IPS-18c (cell line): ENCODE data around the gene GSE1.

Source experiments
- H3K4me3 ChIP-seq: 2 replicates; pipeline ENCODE4 v1.7.0; 2013; ENCODE audit warnings: low read depth, mild to moderate bottlenecking, low read length, moderate library complexity; ENCODE audit not compliant: insufficient read depth
- H3K9me3 ChIP-seq: one replicate; pipeline ENCODE4 v1.6.1; 2013; ENCODE audit warnings: mild to moderate bottlenecking, low read length, moderate library complexity; ENCODE audit not compliant: control insufficient read depth, insufficient read depth

Gene GSE1

DNA sequence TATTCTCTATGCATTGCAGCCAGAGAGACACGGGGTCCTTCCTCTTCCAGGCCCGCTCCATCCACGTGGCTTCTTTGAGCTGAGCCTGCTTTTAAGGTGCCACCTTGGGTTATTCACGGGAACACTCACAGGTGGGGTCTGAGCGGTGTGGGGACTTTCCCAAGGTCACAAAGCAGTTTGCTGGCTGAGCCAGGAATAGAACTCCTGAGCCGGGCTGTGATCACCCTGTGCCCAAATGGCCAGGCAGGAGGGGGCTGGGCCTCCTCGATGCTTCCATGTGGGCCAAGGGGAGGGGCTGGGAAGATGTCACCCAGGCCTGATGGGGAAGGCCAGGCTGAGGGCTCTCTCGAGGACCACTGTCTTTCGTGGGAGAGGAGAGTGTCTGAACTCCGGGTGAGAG is 13.0 kb upstream of the GSE1 start:
- Histone ChIP-seq H3K4me3 (no peak overlapping the region), H3K9me3 (no peaks in the 10 kb centered on the region)

DNA sequence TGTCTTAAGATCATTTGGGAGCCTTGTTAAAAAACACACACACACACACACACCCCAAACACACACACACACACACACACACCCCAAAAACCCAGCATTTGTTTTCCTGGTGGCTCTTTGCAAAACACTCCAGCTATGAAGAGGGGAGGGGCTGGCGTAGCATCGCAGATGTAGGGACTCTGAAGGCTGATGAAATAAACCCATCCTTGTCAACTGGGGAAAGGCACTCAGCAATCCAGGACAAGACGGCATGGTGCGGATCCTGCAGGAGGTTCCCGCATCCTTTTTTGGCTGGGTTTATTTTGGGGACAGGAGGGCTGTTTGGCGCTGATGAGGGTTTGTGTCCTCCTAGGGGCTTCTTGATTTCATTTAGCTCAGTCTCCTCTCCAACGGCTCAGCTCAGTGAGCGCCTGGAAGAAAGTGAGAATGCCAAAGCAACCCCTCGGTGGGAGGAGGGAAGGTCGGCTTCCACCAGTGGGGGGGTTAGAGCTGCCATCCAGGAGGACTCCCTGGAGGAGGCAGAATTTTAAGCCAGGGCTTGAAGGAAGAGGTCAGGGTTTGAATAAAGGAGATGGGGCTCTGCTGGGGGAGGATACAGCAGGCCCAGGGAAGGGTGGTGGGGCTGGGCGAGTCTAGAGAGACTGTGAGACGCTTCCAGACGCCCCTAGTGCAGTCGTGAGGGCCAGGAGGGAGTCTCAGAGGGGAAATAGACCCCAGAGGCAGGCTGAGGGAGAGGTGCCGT is 12.4 kb upstream of the GSE1 start:
- Histone ChIP-seq H3K4me3 (no peak overlapping the region), H3K9me3 (no peaks in the 10 kb centered on the region)

DNA sequence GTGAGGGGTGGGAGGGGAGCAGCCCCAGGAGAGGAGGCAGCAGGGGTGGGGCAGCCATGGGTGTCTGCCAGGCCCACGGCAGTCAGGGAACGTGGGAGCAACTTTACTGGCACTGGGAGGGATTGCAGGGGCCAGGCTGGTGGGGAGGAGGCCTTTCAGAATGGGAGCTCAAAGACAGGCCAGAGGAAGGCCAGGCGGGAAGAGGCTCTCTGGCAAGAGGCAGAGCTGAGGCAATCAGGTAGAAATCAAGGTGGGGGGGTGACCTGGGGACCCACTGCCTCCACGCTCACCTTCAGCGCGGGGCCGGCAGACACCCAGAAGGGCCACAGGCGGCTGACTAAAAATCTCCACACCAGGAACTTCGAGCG is 11.9 kb upstream of the GSE1 start:
- Histone ChIP-seq H3K4me3 (no peak overlapping the region), H3K9me3 (no peaks in the 10 kb centered on the region)

DNA sequence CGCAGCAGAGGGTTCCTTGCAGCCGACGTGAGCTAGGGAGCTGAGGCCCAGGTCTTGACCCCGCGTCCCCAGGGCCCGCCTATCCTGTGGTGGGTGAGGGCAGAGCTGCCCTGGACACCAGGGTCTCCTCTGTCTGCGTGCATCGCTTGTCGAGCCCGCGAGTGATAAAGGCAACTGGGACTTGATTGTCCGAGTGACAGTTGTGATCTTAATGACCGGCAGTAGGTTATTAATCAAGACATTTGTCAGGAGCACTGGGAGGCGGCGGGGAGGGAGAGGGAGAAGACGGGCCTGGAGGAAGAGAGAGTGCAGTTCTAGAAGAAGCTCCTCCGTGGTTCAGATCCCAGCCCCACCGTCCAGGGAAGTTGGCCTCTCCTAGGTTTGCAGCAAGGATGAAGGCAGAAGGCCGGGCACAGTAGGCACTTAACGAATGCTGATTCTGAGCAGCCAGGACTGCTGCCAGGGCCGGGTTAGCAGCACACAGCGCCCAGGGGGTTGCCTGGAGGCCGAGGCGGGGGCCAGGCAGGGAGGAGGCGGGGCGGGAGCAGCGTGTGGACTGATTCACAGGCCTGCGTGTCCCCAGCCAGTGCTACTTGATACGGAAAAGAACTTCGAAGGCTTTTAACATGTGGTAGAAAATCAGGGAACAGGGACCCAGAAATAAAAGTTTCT is 11.3 kb upstream of the GSE1 start:
- H3K9me3 ChIP-seq: no peaks in the 10 kb centered on the region
- H3K4me3 ChIP-seq: no peak overlapping the region

DNA sequence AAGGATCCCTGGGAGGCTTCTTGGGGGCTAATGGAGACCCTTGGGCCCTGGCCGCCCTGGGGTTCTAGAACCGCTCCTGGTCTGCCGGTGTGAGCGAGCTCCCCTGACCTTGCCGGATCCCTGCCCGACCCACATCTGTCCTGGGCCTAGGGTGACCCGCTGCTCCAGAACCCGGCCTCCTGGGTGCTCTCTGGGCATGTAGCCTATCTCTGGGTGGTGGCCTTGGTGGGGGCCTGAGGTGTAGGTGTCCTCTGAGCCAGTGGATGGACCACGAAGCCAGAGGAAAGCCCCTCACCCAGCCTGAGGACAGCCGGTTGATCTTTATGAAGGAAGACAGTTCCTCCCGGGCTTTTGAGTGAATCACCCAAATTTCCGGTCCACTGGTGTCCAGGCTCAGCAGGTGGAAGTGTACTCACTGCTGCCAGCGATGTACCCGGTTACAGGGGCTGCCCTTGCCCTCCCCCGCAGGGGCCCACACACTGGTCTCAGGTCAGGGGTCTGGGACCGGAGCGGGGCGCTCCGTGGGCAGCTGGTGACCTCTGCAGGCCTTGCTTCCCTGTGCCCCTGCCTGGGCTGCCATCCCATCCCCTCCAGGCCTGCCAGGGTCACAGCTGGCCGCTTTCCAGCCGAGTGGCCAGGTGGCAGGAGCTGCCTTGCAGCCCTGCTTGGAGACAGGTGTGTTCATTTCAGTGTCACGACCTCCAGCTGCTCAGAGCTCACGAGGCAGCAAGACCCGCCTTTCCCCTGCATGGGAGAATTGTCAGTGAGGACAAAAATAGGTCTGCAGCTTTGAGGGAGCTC is 10.5 kb upstream of the GSE1 start:
- Histone ChIP-seq H3K4me3 (no peak overlapping the region), H3K9me3 (no peaks in the 10 kb centered on the region)

DNA sequence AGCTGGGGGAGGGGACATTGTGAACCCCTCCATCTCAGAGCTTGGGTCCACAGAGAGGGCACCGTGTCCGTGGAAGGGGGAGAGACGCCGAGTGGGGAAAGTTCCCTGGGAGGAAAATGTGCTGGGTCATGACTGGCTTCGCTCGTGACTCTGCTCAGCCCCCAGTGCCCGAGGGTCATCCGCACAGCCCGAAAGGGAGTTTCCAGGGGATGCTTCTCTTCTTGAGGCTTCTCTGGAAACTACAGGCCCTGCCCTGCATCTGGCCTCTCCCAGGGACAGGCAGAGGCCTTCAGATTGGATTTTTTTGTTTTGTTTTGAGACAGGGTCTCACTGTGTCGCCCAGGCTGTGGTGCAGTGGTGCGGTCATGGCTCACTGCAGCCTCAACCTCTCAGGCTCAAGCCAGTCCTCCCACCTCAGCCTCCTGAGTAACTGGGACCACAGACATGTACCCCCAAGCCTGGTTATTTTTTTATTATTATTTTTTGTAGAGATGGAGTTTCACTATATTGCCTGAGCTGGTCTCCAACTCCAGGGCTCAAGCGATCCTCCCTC is 9.8 kb upstream of the GSE1 start:
- no peaks in the 10 kb centered on the region for H3K9me3 ChIP-seq
- H3K4me3 ChIP-seq: no peak overlapping the region

DNA sequence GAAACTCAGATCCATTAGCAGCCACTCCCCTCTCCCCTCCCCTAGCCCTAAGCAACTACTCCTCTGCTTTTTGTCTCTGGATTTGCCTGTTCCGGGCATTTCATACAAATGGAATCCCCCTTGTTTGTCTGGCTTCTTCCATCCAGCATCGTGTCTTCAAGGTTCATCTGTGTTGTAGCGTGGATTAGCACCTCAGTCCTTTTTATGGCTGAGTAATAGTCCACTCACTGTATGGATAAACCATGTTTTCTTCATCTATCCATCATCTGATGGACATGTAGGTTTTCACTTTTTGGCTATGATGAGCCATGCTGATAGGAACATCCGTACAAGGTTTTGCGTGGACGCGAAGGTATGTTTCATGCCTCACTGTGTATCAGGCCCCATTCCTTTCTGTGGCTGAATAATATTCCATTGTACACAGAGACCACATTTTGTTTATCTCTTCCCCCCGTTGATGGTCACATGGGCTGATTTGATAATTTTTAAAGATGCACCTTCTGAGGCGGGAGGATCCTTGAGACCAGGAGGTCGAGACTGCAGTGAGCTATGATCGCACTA is 8.9 kb upstream of the GSE1 start:
- Histone ChIP-seq H3K4me3 (no peak overlapping the region), H3K9me3 (no peaks in the 10 kb centered on the region)

DNA sequence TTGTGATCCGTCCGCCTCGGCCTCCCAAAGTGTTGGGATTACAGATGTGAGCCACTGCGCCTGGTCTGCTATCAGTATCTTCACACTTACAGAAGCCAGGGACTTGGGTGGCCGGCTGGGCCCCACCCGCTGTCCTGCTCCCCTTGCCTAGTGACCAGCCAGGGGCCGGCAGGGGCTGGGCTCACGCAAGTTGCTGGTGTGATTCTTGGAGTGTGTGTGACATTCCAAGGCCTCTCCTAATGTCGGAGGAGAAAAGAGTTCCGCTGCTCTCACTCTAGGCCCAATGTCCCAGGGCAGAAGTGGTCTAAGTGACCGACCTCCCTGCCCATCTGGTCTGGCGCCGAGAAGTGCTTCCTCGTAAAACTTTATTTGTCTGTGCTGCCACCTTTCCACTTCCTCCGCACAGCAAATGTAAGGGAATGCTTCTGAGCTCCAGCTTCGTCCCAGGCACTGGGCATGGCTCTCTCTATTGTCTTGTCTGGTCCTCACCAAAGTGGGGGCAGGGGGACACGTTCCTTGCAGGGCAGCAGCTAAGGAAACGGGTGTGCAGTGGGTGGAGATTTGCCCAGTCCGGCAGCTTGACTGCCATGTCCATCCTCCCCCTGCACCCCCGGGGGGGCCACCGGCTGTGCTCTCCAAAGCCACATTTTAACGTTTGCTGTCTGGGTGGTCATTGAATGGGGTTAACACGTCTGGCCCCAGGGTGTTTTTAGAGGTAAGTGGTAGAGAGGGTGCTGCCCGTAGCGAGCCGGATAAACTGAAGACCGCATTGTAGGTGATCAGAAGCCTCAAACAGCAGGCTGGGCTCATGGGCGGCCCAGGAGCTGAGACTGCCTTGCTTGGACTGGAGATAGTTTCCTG is 7.8 kb upstream of the GSE1 start:
- Histone ChIP-seq H3K4me3 (0 out of 2 replicates have a peak overlapping the region, but pooled peaks have one; percentile 5), H3K9me3 (no peaks in the 10 kb centered on the region)

DNA sequence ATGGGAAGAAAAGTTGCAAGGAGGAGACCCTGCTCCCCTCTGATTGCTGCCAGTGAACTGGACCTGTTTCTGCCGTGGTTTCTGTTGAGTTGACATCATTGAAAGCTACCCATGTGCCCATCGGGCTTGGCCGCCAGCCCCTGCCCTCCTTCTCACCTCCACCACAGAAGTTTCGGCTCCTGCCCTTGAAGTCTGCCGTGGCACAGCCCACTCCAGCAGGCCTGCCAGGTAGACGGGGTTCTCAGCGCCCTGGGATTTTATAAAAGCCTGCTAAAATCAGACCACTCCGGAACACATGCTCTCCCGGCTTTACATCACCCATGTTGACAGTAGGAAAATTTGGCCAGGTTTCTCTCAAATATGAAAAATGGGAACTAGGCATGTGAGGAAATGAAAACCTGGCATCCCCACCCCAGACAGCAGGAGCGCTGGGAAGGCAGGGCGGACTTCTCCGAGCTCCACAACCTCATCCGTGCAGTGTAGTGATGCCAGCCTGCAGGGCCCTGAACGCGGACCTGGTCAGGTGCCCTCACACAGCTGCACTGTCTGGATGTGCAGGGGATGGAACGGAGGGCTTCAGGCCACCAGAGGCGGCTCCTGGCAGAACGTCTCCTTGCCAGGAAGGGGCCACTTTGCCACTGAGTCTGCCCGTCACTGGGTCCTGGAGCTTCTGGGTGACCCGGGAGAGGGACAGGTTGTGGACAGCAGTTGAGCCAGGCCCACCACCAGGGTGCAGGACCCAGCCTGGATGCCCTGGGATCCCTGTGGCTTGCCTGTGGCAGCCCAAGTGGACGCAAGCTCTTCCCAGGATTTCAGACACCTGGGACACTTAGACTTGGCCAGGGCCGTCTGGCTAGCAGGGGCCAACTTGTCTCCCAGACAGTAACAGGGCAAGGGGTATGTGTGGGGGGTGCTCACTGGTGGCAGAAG is 6.9 kb upstream of the GSE1 start:
- no peaks in the 10 kb centered on the region for H3K9me3 ChIP-seq
- peak overlapping the region; percentile 4; the same call in 1 of the 2 replicates for H3K4me3 ChIP-seq

DNA sequence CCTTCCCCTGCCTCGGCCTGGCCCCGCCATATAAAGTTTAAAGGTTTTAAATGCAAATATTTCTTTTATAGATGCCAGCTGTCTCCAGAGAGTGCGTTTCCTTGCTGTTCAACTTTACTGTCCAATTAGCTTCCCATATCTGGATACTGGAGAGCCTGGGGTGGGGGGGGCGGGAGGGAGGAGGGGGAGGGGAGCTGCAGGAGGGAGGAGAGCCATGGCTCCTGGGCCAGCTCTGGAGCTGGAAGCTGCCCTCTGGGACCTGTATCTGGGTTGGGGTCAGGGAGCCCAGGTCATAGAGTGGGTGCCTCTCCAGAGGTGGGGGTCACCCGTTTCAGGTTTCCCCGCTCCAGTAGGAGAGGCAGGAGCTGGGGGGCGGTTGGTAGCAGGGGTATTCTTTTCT is 6.2 kb upstream of the GSE1 start:
- H3K4me3 ChIP-seq: no peak overlapping the region

DNA sequence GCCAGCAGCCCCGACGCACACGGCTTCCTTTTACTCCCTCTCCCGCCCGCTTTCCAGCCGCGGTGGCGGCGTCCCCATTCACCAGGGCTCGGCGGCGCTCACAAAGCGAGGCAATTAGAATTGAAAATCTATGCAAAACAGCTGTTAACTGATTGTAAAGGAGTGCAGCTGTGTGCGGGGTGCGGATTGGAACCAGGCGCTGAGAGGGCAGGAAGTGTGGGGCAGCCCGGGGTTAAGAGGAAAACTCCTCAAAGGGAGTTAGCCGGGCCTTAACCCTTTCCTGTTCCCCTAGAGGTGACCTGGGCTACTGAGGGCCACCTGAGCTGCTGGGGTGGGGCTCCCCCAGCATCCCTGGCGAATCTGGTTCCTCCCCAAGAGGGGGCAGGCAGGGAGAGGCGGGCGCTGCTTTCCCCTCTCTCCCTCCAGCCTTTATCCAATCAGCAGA is 5.8 kb upstream of the GSE1 start:
- H3K4me3 ChIP-seq: peak overlapping the region; percentile 31
- no peaks in the 10 kb centered on the region for H3K9me3 ChIP-seq

More for the DNA sequence above, 6.2 kb upstream of the GSE1 start:
- no peaks in the 10 kb centered on the region for H3K9me3 ChIP-seq

DNA sequence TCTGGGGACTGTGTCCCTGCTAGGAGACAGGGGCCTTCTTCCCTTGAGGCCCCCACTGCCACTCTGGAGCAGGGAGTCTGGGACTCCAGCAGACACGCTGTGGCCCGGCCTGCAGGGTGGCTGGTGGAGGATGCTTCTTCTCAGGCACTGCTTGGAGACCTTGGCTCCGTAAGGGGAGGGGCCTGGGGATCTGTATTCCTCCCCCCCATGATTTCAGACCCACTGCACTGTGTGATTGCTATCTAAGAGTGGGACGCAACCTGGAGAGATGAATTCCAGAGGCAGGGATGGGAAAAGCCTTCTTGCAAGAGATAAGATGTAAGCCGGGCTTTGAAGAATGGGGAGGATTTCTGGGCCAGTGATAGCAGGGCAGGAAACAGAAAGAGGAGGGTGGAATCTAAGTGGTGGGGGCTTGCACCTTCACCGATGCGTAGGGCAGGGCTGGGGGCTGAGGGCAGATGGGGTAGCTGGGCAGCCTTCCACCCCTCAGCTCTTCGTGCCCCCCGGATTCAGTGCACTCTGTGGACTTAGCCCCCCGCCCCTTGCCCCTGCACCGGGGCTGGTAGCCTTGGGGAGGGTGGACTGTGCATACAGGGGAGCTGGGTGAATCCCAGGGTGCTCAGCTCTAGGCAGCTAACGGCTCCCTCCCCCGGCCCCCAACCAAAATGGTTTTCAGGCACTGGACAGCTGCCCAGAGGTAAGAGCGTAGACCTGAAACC is 5.2 kb upstream of the GSE1 start:
- H3K4me3 ChIP-seq: peak overlapping the region; percentile 31
- H3K9me3 ChIP-seq: no peaks in the 10 kb centered on the region

DNA sequence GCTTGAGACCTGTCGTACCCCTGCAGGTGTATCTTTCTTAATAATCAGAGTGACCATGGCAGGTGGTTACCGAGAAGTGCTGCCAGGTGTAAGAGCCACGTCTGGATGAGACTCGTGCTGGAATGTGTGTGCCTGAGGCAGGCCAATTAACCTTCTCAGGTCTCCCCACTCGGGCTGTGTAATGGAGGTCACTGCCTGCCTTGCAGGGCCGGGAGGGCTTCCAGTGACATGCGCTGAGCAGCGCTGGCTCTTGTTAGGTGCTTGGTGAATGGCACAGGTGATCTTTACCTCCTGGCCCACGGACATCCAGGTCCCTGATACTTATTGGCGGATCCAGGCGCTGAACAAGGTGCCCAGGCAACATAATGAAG is 4.6 kb upstream of the GSE1 start:
- no peak overlapping the region; the same call in 1 of the 2 replicates for H3K4me3 ChIP-seq
- H3K9me3 ChIP-seq: no peaks in the 10 kb centered on the region

DNA sequence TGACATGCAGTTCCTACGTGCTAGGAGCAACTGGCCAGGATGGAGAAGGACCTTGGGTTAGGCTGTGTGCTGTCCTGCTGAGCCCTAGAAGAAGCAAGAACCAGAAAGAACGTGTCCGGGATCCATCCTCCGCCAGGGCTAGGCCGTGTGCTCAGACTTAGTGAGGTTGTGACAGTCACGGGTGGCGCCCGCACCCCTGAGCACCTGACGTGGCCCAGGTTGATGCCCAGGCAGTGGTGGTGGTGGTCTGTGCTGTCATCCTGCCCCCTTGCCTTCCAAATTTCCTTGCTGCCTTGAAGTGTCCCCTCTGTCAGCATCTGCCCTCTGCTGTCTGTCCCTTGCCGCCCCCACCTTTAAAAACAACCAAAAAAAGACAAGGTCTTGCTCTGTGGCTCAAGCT is 4.2 kb upstream of the GSE1 start:
- no peaks in the 10 kb centered on the region for H3K9me3 ChIP-seq
- no peak overlapping the region; the same call in 1 of the 2 replicates for H3K4me3 ChIP-seq

DNA sequence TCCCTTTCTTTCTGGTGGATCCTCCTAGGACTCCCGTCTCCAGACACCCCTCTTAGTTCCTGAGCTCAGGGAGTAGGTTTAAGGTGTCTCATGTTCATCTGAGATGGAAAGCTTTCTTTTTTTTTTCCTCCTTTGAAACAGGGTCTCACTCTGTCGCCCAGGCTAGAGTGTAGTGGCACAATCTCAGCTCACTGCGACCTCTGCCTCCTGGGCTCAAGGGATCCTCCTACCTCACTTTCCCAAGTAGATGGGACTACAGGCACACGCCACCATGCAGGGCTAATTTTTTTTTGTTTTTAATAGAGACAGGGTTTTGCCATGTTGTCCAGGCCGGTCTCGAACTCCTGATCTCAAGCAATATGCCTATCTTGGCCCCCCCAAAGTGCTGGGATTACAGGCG is 3.6 kb upstream of the GSE1 start:
- Histone ChIP-seq H3K4me3 (no peak overlapping the region), H3K9me3 (no peaks in the 10 kb centered on the region)
